Ishikawa (cell line): ENCODE results near the gene SDK1.

Source experiments
- CEBPB ChIP-seq: IDR thresholded peaks from 2 replicates; pipeline ENCODE4 v1.6.1; 2012
- CREB1 ChIP-seq: IDR thresholded peaks from 2 replicates; pipeline ENCODE4 v1.6.1; 2012; ENCODE audit warnings: low read depth
- EGR1 ChIP-seq: IDR thresholded peaks from 2 replicates; pipeline ENCODE4 v1.6.1; 2012
- EP300 ChIP-seq: IDR thresholded peaks from 2 replicates; pipeline ENCODE4 v1.6.1; 2012; ENCODE audit warnings: borderline replicate concordance
- MAX ChIP-seq: IDR thresholded peaks from 2 replicates; pipeline ENCODE4 v1.6.1; 2012
- NFIC ChIP-seq: IDR thresholded peaks from 2 replicates; pipeline ENCODE4 v1.6.1; 2012
- RAD21 ChIP-seq: IDR thresholded peaks from 2 replicates; pipeline ENCODE4 v1.6.1; 2012; ENCODE audit warnings: low read depth
- TAF1 ChIP-seq: IDR thresholded peaks from 2 replicates; pipeline ENCODE4 v1.6.1; 2012; ENCODE audit warnings: low read depth, mild to moderate bottlenecking
- TCF12 ChIP-seq: IDR thresholded peaks from 2 replicates; pipeline ENCODE4 v1.6.1; 2012; ENCODE audit warnings: low read depth
- TEAD4 ChIP-seq: IDR thresholded peaks from 2 replicates; pipeline ENCODE4 v1.6.1; 2012
- USF1 ChIP-seq: IDR thresholded peaks from 2 replicates; pipeline ENCODE4 v1.6.1; 2012
- YY1 ChIP-seq: IDR thresholded peaks from 2 replicates; pipeline ENCODE4 v1.6.1; 2012; ENCODE audit warnings: low read depth

- TF ChIP-seq CEBPB (no peak), USF1 (no peak), MAX (no peak), EP300 (no peak), TAF1 (no peak), NFIC (no peak), TEAD4 (no peak), YY1 (no peak), CREB1 (no peak), RAD21 (no peak), TCF12 (no peak), EGR1 (no peak)
Measured at GRCh38 chr7:3451701-3452100, 150.6 kb downstream of the SDK1 start.
